SK-N-SH (cell line): Measurements from ENCODE around the gene OTOG.

Source experiments
- RAD21 ChIP-seq: IDR thresholded peaks from 2 replicates; pipeline ENCODE4 v1.6.1; 2012; ENCODE audit warnings: mild to moderate bottlenecking, low read length
- SIN3A ChIP-seq: IDR thresholded peaks from 2 replicates; pipeline ENCODE4 v1.6.1; 2012; ENCODE audit warnings: low read depth, mild to moderate bottlenecking, low read length, moderate library complexity, borderline replicate concordance
- TAF1 ChIP-seq: IDR thresholded peaks from 2 replicates; pipeline ENCODE4 v1.6.1; 2012; ENCODE audit warnings: low read depth, mild to moderate bottlenecking, low read length, moderate library complexity, borderline replicate concordance
- TCF12 ChIP-seq: IDR thresholded peaks from 2 replicates; pipeline ENCODE4 v1.4.0; 2012
- TF ChIP-seq, protein P1 (sequence below): fragments of 200-600 bp; sonication (generic); IDR thresholded peaks from 2 replicates; pipeline ENCODE4 v1.6.1; 2017; ENCODE audit warnings: antibody characterized with exemption, mild to moderate bottlenecking, moderate library complexity
- TF ChIP-seq, protein P2 (sequence below): IDR thresholded peaks from 2 replicates; pipeline ENCODE4 v1.4.0; 2012; ENCODE audit warnings: low read depth

DNA sequence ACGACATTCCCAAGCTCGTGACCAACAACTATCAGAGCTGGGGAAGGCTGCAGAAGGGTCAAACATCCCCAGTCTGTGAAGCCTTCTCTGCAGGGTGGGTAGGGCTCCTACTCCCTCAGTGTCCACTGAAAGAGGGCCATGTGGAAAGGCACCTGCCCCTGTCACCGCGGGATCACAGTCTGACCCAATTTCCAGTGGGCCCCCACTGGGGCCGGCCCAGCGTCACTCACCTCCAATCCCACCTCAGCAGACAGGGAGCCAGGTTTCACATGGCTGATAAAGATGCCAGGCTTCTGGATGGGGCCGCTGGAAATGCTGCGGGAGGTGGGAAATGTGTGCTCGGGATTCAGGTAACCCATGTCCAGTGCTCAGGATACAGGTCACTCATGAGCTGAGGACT lies 22.8 kb upstream of the OTOG start:
- TF ChIP-seq SIN3A (no peak), TAF1 (no peak), TCF12 (no peak), RAD21 (no peak)
- TF ChIP-seq, protein P1, sequence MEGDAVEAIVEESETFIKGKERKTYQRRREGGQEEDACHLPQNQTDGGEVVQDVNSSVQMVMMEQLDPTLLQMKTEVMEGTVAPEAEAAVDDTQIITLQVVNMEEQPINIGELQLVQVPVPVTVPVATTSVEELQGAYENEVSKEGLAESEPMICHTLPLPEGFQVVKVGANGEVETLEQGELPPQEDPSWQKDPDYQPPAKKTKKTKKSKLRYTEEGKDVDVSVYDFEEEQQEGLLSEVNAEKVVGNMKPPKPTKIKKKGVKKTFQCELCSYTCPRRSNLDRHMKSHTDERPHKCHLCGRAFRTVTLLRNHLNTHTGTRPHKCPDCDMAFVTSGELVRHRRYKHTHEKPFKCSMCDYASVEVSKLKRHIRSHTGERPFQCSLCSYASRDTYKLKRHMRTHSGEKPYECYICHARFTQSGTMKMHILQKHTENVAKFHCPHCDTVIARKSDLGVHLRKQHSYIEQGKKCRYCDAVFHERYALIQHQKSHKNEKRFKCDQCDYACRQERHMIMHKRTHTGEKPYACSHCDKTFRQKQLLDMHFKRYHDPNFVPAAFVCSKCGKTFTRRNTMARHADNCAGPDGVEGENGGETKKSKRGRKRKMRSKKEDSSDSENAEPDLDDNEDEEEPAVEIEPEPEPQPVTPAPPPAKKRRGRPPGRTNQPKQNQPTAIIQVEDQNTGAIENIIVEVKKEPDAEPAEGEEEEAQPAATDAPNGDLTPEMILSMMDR, result no peak
- TF ChIP-seq, protein P2, sequence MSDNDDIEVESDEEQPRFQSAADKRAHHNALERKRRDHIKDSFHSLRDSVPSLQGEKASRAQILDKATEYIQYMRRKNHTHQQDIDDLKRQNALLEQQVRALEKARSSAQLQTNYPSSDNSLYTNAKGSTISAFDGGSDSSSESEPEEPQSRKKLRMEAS, result no peak
